Psoas muscle (tissue), 8 donors: Measurements from ENCODE around the gene MAP2K6. TPM values are rescaled to one million over a fixed set of nuclear protein-coding genes. Genes with fewer than 3 reads are reported as not detected.

Experiments used
- ATAC-seq, 4 donors: fragments of 200-7000 bp; cut with Tn5 transposase; one replicate each; pipeline ENCODE4 v1.9.1; 2020; ENCODE audit warnings: moderate library complexity in 3 of 4, mild to moderate bottlenecking in 2 of 4
- DNase-seq, 2 donors: peaks; one replicate each; pipeline ENCODE4 v3.0.0-alpha.2; 2020
- H3K27ac ChIP-seq: fragments of 200-600 bp; one replicate; pipeline ENCODE4 v1.8.0; 2022
- H3K27me3 ChIP-seq, 3 donors: fragments of 200-600 bp in 1 of 3; one replicate each; pipeline versions ENCODE4 v1.6.1 to v1.8.0; 2013 to 2022; ENCODE audit warnings: low read length in 2 of 3, mild to moderate bottlenecking in 2 of 3, moderate library complexity in 1 of 3; ENCODE audit not compliant: insufficient read depth in 3 of 3
- H3K36me3 ChIP-seq, 2 donors: fragments of 200-600 bp in 1 of 2; one replicate each; pipeline versions ENCODE4 v1.6.1 to v1.8.0; 2013 to 2022; ENCODE audit warnings: low read depth in 1 of 2, mild to moderate bottlenecking in 1 of 2, moderate library complexity in 1 of 2; ENCODE audit not compliant: insufficient read depth in 1 of 2
- H3K4me1 ChIP-seq: fragments of 200-600 bp; one replicate; pipeline ENCODE4 v1.8.0; 2022
- H3K4me3 ChIP-seq: fragments of 200-600 bp; one replicate; pipeline ENCODE4 v1.8.0; 2022; ENCODE audit warnings: mild to moderate bottlenecking
- H3K9me3 ChIP-seq: fragments of 200-600 bp; one replicate; pipeline ENCODE4 v1.8.0; 2022
- CTCF ChIP-seq: fragments of 200-600 bp; IDR thresholded peaks from one replicate; pipeline ENCODE4 v1.8.0; 2022; ENCODE audit warnings: antibody characterized with exemption
- WGBS, 3 donors: extraction: QIAGEN DNeasy Blood & Tissue Kit; methylation state at CpG; one replicate each; pipeline versions ENCODE4 v1.1.6 to v1.1.7; 2013; 5-methylcytosine and 5-hydroxymethylcytosine counted together
- intact Hi-C, 2 donors: fragments of 100-400 bp; cut with DNase I; formaldehyde crosslinking; loops; one replicate each; pipeline versions ENCODE4 v1.11.0 to v1.14.2; 2022
- polyA plus RNA-seq, 3 donors: library from polyadenylated mRNA; stranded (reverse); fragments of 200-250 nt; gene quantifications; one replicate each; pipeline ENCODE4 v1.2.3, GENCODE V29; 2013
- total RNA-seq, 4 donors: library from RNA; stranded (reverse); fragmentation: NEBNext Ultra II Directional in 2 of 4; extraction: Animal tissue kit (Norgen Biotek cat#: 25700) in 2 of 4; gene quantifications; one replicate each; pipeline versions ENCODE4 v1.2.1 to v1.2.4, GENCODE V29; 2021 to 2023
- donor health status: healthy with polysubstance abuse.
- donor health status: DM: no; HTN: no; CAD: no; lungs with moderate emphysema.
- donor health status: Bipolar disorder and iron deficiency.
- donor health status: healthy.
- donor health status: DM: yes; HTN: yes; CAD: no.
- donor health status: DM: no; HTN: no; CAD: no.
- donor health status: DM: no; HTN: no; CAD: no.
- donor health status: DM: yes; HTN: yes; CAD: no.

MAP2K6 gene
- total and polyA plus RNA-seq, 7 donors: 6.4 to 127 (median 50.0) TPM

GRCh38 chr17:69489313-69489712 lies 74.8 kb downstream of the MAP2K6 start:
- no peak for ATAC-seq
- Histone ChIP-seq H3K4me1 (peaks cover 52% of the 10 kb centered on the region), H3K4me3 (no peak overlapping the region), H3K27ac (peak overlapping the region; percentile 41), H3K27me3 (no peaks in the 10 kb centered on the region), H3K36me3 (no peaks in the 10 kb centered on the region), H3K9me3 (no peaks in the 10 kb centered on the region)
- 96 to 97% (median 96%) methylated on average over 4 of the region's 4 CpGs for WGBS, 3 donors
- intact Hi-C loops: loop anchor here (5.0 kb wide), 1 partner anchor 37 kb away; no protein-coding TSS in a partner anchor
- no peak for TF ChIP-seq CTCF
- no peak for DNase-seq

GRCh38 chr17:69492410-69493071 lies 78.0 kb downstream of the MAP2K6 start:
- Histone ChIP-seq H3K9me3 (no peaks in the 10 kb centered on the region), H3K4me3 (no peak overlapping the region), H3K36me3 (no peaks in the 10 kb centered on the region), H3K27ac (peak overlapping the region; percentile 27), H3K4me1 (peaks cover 27% of the 10 kb centered on the region), H3K27me3 (no peaks in the 10 kb centered on the region)
- 18 to 30% (median 26%) methylated on average over 3 of the region's 3 CpGs for WGBS, 3 donors
- ATAC-seq: peak; percentile 90 to 98 (median 93)
- no peak for TF ChIP-seq CTCF
- DNase-seq: no peak
- intact Hi-C loops: loop anchor here in 1 of 2 donors (5.0 kb wide), 1 partner anchor 65 kb away; no protein-coding TSS in a partner anchor

- no peak for TF ChIP-seq CTCF
- Histone ChIP-seq H3K9me3 (no peaks in the 10 kb centered on the region), H3K36me3 (no peaks in the 10 kb centered on the region), H3K27ac (no peak overlapping the region), H3K4me1 (peaks cover 41% of the 10 kb centered on the region), H3K27me3 (no peaks in the 10 kb centered on the region), H3K4me3 (no peak overlapping the region)
- WGBS, 3 donors: 94 to 96% (median 95%) methylated on average over 5 of the region's 5 CpGs
- DNase-seq: no peak
- intact Hi-C loops: no loop called here
- ATAC-seq: no peak
Observed at GRCh38 chr17:69495787-69496186, 81.3 kb downstream of the MAP2K6 start.

GRCh38 chr17:69497161-69497560 lies 82.7 kb downstream of the MAP2K6 start:
- H3K27me3 ChIP-seq: no peaks in the 10 kb centered on the region
- H3K27ac ChIP-seq: no peak overlapping the region
- no peak for ATAC-seq
- no peak for DNase-seq
- WGBS, 3 donors: 91 to 100% (median 100%) methylated on average over 1 of the region's 1 CpG
- no peak for TF ChIP-seq CTCF
- no peaks in the 10 kb centered on the region for H3K36me3 ChIP-seq
- peaks cover 47% of the 10 kb centered on the region for H3K4me1 ChIP-seq
- no peak overlapping the region for H3K4me3 ChIP-seq
- intact Hi-C loops: no loop called here
- no peaks in the 10 kb centered on the region for H3K9me3 ChIP-seq

GRCh38 chr17:69499318-69499717 lies 84.8 kb downstream of the MAP2K6 start:
- H3K4me1 ChIP-seq: peaks cover 46% of the 10 kb centered on the region
- H3K27me3 ChIP-seq: no peaks in the 10 kb centered on the region
- no peak overlapping the region for H3K4me3 ChIP-seq
- ATAC-seq (no peak), DNase-seq (no peak)
- TF ChIP-seq CTCF: no peak
- WGBS, 3 donors: 79 to 87% (median 83%) methylated on average over 3 of the region's 3 CpGs
- H3K27ac ChIP-seq: peak overlapping the region; percentile 87
- no peaks in the 10 kb centered on the region for H3K9me3 ChIP-seq
- intact Hi-C loops: no loop called here
- no peaks in the 10 kb centered on the region for H3K36me3 ChIP-seq
